GM12878 (cell line): Measurements from ENCODE around the gene CACTIN. TPM values are rescaled to one million over a fixed set of nuclear protein-coding genes. Genes with fewer than 3 reads are reported as not detected.

ENCODE experiments used
- ATAC-seq: fragments of 200-7000 bp; cut with Tn5 transposase; 3 replicates; pipeline ENCODE4 v1.9.1; 2020; ENCODE audit warnings: mild to moderate bottlenecking, moderate library complexity
- BruUV-seq: library from RNA; stranded (reverse); fragments of 400-500 nt; replicated peaks from 2 replicates; lab custom pipeline; 2021; lab: Mats Ljungman, UMichigan
- CTCF ChIA-PET: fragments of 300-600 bp; sonication (Branson Sonifier 250); formaldehyde crosslinking; extraction: SDS; loops from one replicate; lab custom pipeline; 2021; ENCODE audit warnings: inconsistent platforms; lab: Yijun Ruan, JAX
- POLR2A ChIA-PET: fragments of 350-600 bp; formaldehyde crosslinking; extraction: SDS; loops from one replicate; lab custom pipeline; 2021; ENCODE audit warnings: inconsistent platforms; lab: Charles Lee
- RAD21 ChIA-PET: fragments of 300-600 bp; sonication (Branson Sonifier 250); formaldehyde crosslinking; loops from one replicate; lab custom pipeline; 2023; ENCODE audit warnings: antibody characterized with exemption; ENCODE audit not compliant: unreplicated experiment; lab: Charles Lee
- SMC1A ChIA-PET: fragments of 300-600 bp; sonication (Branson Sonifier 250); formaldehyde crosslinking; loops from one replicate; lab custom pipeline; 2023; ENCODE audit not compliant: unreplicated experiment, uncharacterized antibody; lab: Charles Lee
- DNase-seq: peaks from one replicate; pipeline ENCODE4 v3.0.0-alpha.2; 2011; ENCODE audit warnings: low read depth, low spot score
- FAIRE-seq: peaks from 3 replicates; lab custom pipeline; 2011; peaks lifted over from hg19 to GRCh38; lab: Jason Lieb, UNC
- H2AFZ ChIP-seq: 2 replicates; pipeline ENCODE4 v1.6.0; 2011; ENCODE audit warnings: low read depth, low read length, control low read depth; ENCODE audit not compliant: control insufficient read depth
- H3K27ac ChIP-seq: 2 replicates; pipeline ENCODE4 v1.5.1; 2011; ENCODE audit warnings: control low read depth; ENCODE audit not compliant: control insufficient read depth, insufficient read depth
- H3K27me3 ChIP-seq, 2 experiments: replicated peaks in 1 of 2; 2 replicates each; pipeline versions ENCODE4 v1.6.0 to v1.6.1; 2011; ENCODE audit warnings: low read length in 1 of 2; ENCODE audit not compliant: control insufficient read depth in 2 of 2, insufficient read depth in 2 of 2
- H3K36me3 ChIP-seq, 2 experiments: 2 replicates each; pipeline ENCODE4 v1.5.1; 2011; ENCODE audit warnings: low read length in 1 of 2; ENCODE audit not compliant: control insufficient read depth in 2 of 2, insufficient read depth in 2 of 2
- H3K4me1 ChIP-seq: 2 replicates; pipeline ENCODE4 v1.6.1; 2011; ENCODE audit warnings: mild to moderate bottlenecking, low read length, moderate library complexity, mixed read lengths; ENCODE audit not compliant: control insufficient read depth, insufficient read depth
- H3K4me2 ChIP-seq: 2 replicates; pipeline ENCODE4 v1.6.0; 2011; ENCODE audit warnings: control low read depth; ENCODE audit not compliant: control insufficient read depth, insufficient read depth
- H3K4me3 ChIP-seq: fragments of 200-600 bp; sonication (generic); 2 replicates; pipeline ENCODE4 v1.5.1; 2016
- H3K79me2 ChIP-seq: 2 replicates; pipeline ENCODE4 v1.6.0; 2011; ENCODE audit warnings: low read length; ENCODE audit not compliant: control insufficient read depth, insufficient read depth
- H3K9ac ChIP-seq: 2 replicates; pipeline ENCODE4 v1.8.0; 2011; ENCODE audit warnings: low read length, control low read depth, mixed read lengths; ENCODE audit not compliant: control insufficient read depth, insufficient read depth
- H3K9me3 ChIP-seq: replicated peaks from 3 replicates; pipeline ENCODE4 v1.5.1; 2011; ENCODE audit warnings: mild to moderate bottlenecking, low read length; ENCODE audit not compliant: control insufficient read depth, insufficient read depth
- H4K20me1 ChIP-seq: 2 replicates; pipeline ENCODE4 v1.6.0; 2011; ENCODE audit not compliant: control insufficient read depth, insufficient read depth
- BCL11A ChIP-seq: IDR thresholded peaks from 2 replicates; pipeline ENCODE4 v1.6.1; 2011; ENCODE audit warnings: low read depth, low read length
- BMI1 ChIP-seq: fragments of 450-650 bp; IDR thresholded peaks from 2 replicates; pipeline ENCODE4 v1.6.1; 2016; ENCODE audit warnings: mild to moderate bottlenecking, moderate library complexity, borderline replicate concordance
- CHD4 ChIP-seq: fragments of 200-600 bp; sonication (generic); IDR thresholded peaks from 2 replicates; pipeline ENCODE4 v1.6.1; 2016; ENCODE audit warnings: mild to moderate bottlenecking
- CREM ChIP-seq: IDR thresholded peaks from 2 replicates; pipeline ENCODE4 v1.6.1; 2014; ENCODE audit warnings: antibody characterized with exemption, low read depth
- IKZF1 ChIP-seq: fragments of 450-650 bp; conservative IDR thresholded peaks from 2 replicates; pipeline ENCODE4 v1.6.1; 2017; ENCODE audit warnings: antibody characterized with exemption, mild to moderate bottlenecking
- IKZF2 ChIP-seq, 2 experiments: fragments of 450-650 bp; IDR thresholded peaks; 2 replicates each; pipeline ENCODE4 v1.6.1; 2017; ENCODE audit warnings: mild to moderate bottlenecking in 2 of 2, moderate library complexity in 2 of 2
- NFYA ChIP-seq: IDR thresholded peaks from 2 replicates; pipeline ENCODE4 v1.6.1; 2011; ENCODE audit warnings: low read depth, mild to moderate bottlenecking, low read length, improper control_type of control experiment, borderline replicate concordance
- RAD21 ChIP-seq: IDR thresholded peaks from 2 replicates; pipeline ENCODE4 v1.6.1; 2011; ENCODE audit warnings: mild to moderate bottlenecking, low read depth, low read length, moderate library complexity; ENCODE audit not compliant: insufficient read depth
- RUNX3 ChIP-seq: IDR thresholded peaks from 2 replicates; pipeline ENCODE4 v1.6.1; 2012; ENCODE audit warnings: low read length, inconsistent platforms
- SIX5 ChIP-seq: IDR thresholded peaks from 2 replicates; pipeline ENCODE4 v1.6.1; 2011; ENCODE audit warnings: mild to moderate bottlenecking, low read depth, low read length, moderate library complexity; ENCODE audit not compliant: severe bottlenecking
- SMC3 ChIP-seq: IDR thresholded peaks from 2 replicates; pipeline ENCODE4 v1.6.1; 2011; ENCODE audit warnings: low read length, improper control_type of control experiment, borderline replicate concordance
- SREBF1 ChIP-seq: IDR thresholded peaks from 2 replicates; pipeline ENCODE4 v1.6.1; 2012; ENCODE audit warnings: mild to moderate bottlenecking, low read length
- TCF7 ChIP-seq: IDR thresholded peaks from 2 replicates; pipeline ENCODE4 v1.6.1; 2014; ENCODE audit warnings: antibody characterized with exemption, borderline replicate concordance
- ZNF384 ChIP-seq: IDR thresholded peaks from 2 replicates; pipeline ENCODE4 v1.6.1; 2012; ENCODE audit warnings: low read depth, mild to moderate bottlenecking, low read length, improper control_type of control experiment, borderline replicate concordance
- WGBS: methylation state at CpG from one replicate; pipeline ENCODE4 v1.1.6; 2016; ENCODE audit warnings: low lambda C conversion rate; ENCODE audit not compliant: insufficient replicate concordance, insufficient coverage; ENCODE audit errors: missing lambda C conversion rate; 5-methylcytosine and 5-hydroxymethylcytosine counted together
- in situ Hi-C: fragments of 300-500 bp; cut with MboI; formaldehyde crosslinking; loops from 9 replicates; pipeline ENCODE4 v1.14.3; 2018; ENCODE audit warnings: mixed read lengths
- intact Hi-C: fragments of 100-400 bp; cut with micrococcal nuclease; formaldehyde crosslinking; loops from one replicate; pipeline ENCODE4 v1.14.2; 2022; ENCODE audit not compliant: unreplicated experiment
- polyA plus RNA-seq, 11 experiments: library from polyadenylated mRNA; depleted of rRNA in 4 of 11; unstranded in 6 of 11; stranded (reverse) in 5 of 11; fragments of >200 nt; fragmentation: Nextera tagmentation in 4 of 11; fragmentation: Illumina TruSeq in 1 of 11; extraction: Ambion mirVana in 4 of 11; extraction: Trizol in 1 of 11; gene quantifications; 1 replicate in 1 of 11; 2 replicates in 10 of 11; pipeline versions ENCODE4 v1.2.1 to v1.2.3, GENCODE V29; 2011 to 2016; ENCODE audit warnings: inconsistent platforms in 2 of 11, missing spikeins in 2 of 11, low read depth in 1 of 11
- total RNA-seq, 4 experiments: library from RNA; depleted of rRNA in 3 of 4; stranded (reverse); fragments of >200 nt in 3 of 4; fragmentation: Illumina TruSeq in 1 of 4; extraction: Trizol in 1 of 4; gene quantifications; 2 replicates each; pipeline versions ENCODE4 v1.2.1 to v1.2.3, GENCODE V29; 2013 to 2021
- TF ChIP-seq, protein P1 (sequence below): fragments of 450-650 bp; IDR thresholded peaks from 2 replicates; pipeline ENCODE4 v1.6.1; 2016; ENCODE audit warnings: mild to moderate bottlenecking
- TF ChIP-seq, protein P2 (sequence below): fragments of 450-650 bp; formaldehyde crosslinking; IDR thresholded peaks from 2 replicates; pipeline ENCODE4 v1.5.0; 2022; ENCODE audit warnings: mild to moderate bottlenecking, missing genetic modification characterization
- TF ChIP-seq, protein P3 (sequence below): IDR thresholded peaks from 2 replicates; pipeline ENCODE4 v1.6.1; 2012; ENCODE audit warnings: mild to moderate bottlenecking, low read depth, low read length

Gene CACTIN
- total and polyA plus RNA-seq, 10 of the 15 experiments (the other 5 are each of a cell fraction or from before 2014, with no cell fraction given), result 0.40 to 31.4 (median 12.5) TPM

DNA sequence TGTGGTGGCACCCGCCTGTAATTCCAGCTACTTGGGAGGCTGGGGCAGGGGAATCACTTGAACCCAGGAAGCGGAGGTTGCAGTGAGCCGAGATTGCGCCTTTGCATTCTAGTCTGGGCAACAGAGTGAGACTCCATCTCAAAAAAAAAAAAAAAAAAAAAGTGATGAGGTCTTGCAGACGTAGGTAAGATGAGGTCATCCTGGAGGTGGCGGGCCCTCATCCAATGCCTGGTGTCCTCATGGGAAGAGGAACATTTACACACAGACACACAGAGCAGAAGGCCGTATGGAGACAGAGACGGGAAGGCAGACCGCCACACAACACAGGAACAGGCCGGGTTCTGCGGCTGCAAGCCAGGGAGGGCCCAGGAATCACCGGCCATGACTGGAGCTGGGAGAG is 4.4 kb downstream of the CACTIN start (continued):
- TF ChIP-seq ZNF384 (no peak), BMI1 (no peak), CHD4 (no peak), RUNX3 (no peak), CREM (no peak)
- TF ChIP-seq, protein P1, sequence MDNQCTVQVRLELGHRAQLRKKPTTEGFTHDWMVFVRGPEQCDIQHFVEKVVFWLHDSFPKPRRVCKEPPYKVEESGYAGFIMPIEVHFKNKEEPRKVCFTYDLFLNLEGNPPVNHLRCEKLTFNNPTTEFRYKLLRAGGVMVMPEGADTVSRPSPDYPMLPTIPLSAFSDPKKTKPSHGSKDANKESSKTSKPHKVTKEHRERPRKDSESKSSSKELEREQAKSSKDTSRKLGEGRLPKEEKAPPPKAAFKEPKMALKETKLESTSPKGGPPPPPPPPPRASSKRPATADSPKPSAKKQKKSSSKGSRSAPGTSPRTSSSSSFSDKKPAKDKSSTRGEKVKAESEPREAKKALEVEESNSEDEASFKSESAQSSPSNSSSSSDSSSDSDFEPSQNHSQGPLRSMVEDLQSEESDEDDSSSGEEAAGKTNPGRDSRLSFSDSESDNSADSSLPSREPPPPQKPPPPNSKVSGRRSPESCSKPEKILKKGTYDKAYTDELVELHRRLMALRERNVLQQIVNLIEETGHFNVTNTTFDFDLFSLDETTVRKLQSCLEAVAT, result no peak

DNA sequence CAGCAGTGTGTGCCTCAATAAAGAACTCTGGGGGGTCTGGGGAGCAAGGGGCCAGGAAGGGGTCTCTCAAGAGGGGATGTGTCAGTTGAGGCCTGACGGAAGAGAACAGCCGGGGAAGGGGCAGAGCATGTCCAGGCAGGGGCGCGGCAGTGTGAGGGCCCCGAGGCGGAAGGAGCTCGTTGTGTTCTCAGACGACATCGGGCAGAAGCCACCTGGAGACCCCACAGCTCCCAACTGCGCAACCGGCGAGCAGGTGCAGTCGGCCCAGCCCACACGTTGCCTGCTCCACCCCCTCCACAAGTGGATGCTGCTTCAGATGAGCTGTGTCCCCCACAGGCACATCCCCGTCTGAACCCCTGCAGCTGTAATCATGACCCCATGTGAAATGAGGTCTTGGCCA is 4.9 kb downstream of the CACTIN start:
- in situ Hi-C loops (no loop called here), intact Hi-C loops (no loop called here)
- no peak overlapping the region for H2AFZ ChIP-seq
- no TSS peak for BruUV-seq
- H3K27ac ChIP-seq, result no peak overlapping the region
- RAD21 ChIA-PET, result no interaction called here
- no peaks in the 10 kb centered on the region for H3K9me3 ChIP-seq
- no peaks in the 10 kb centered on the region for H4K20me1 ChIP-seq
- no peak for ATAC-seq
- no peak overlapping the region for H3K4me3 ChIP-seq
- H3K79me2 ChIP-seq, result peaks cover 21% of the 10 kb centered on the region
- POLR2A ChIA-PET, result no interaction called here
- H3K4me2 ChIP-seq, result no peak overlapping the region
- H3K27me3 ChIP-seq, result no peaks in the 10 kb centered on the region
- FAIRE-seq, result no peak
- no peak overlapping the region for H3K9ac ChIP-seq
- peaks cover 3% of the 10 kb centered on the region; the same call in 1 of the 2 replicates for H3K4me1 ChIP-seq
- H3K36me3 ChIP-seq, result peaks cover 0 to 11% of the 10 kb centered on the region in 2 experiments; a peak in 3 of 4 replicates
- DNase-seq, result no peak
- 96% methylated on average over 15 of the region's 15 CpGs for WGBS
- SMC1A ChIA-PET, result no interaction called here
- CTCF ChIA-PET, result interaction anchor here (0.6 to 0.8 kb wide), 2 partner anchors 36 to 37 kb away, joined by 3 read pairs; partner anchors contain the start of gene GIPC3
- no peak for TF ChIP-seq IKZF2 (IDR thresholded peaks at IDR 0.05)
- TF ChIP-seq SMC3, result no peak
- TF ChIP-seq, protein P2, sequence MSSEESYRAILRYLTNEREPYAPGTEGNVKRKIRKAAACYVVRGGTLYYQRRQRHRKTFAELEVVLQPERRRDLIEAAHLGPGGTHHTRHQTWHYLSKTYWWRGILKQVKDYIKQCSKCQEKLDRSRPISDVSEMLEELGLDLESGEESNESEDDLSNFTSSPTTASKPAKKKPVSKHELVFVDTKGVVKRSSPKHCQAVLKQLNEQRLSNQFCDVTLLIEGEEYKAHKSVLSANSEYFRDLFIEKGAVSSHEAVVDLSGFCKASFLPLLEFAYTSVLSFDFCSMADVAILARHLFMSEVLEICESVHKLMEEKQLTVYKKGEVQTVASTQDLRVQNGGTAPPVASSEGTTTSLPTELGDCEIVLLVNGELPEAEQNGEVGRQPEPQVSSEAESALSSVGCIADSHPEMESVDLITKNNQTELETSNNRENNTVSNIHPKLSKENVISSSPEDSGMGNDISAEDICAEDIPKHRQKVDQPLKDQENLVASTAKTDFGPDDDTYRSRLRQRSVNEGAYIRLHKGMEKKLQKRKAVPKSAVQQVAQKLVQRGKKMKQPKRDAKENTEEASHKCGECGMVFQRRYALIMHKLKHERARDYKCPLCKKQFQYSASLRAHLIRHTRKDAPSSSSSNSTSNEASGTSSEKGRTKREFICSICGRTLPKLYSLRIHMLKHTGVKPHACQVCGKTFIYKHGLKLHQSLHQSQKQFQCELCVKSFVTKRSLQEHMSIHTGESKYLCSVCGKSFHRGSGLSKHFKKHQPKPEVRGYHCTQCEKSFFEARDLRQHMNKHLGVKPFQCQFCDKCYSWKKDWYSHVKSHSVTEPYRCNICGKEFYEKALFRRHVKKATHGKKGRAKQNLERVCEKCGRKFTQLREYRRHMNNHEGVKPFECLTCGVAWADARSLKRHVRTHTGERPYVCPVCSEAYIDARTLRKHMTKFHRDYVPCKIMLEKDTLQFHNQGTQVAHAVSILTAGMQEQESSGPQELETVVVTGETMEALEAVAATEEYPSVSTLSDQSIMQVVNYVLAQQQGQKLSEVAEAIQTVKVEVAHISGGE, result no peak
- no peak for TF ChIP-seq IKZF1
- no peak for TF ChIP-seq TCF7
- TF ChIP-seq SIX5, result no peak
- no peak for TF ChIP-seq RAD21
- TF ChIP-seq CREM, result no peak
- no peak for TF ChIP-seq BCL11A
- TF ChIP-seq, protein P3, sequence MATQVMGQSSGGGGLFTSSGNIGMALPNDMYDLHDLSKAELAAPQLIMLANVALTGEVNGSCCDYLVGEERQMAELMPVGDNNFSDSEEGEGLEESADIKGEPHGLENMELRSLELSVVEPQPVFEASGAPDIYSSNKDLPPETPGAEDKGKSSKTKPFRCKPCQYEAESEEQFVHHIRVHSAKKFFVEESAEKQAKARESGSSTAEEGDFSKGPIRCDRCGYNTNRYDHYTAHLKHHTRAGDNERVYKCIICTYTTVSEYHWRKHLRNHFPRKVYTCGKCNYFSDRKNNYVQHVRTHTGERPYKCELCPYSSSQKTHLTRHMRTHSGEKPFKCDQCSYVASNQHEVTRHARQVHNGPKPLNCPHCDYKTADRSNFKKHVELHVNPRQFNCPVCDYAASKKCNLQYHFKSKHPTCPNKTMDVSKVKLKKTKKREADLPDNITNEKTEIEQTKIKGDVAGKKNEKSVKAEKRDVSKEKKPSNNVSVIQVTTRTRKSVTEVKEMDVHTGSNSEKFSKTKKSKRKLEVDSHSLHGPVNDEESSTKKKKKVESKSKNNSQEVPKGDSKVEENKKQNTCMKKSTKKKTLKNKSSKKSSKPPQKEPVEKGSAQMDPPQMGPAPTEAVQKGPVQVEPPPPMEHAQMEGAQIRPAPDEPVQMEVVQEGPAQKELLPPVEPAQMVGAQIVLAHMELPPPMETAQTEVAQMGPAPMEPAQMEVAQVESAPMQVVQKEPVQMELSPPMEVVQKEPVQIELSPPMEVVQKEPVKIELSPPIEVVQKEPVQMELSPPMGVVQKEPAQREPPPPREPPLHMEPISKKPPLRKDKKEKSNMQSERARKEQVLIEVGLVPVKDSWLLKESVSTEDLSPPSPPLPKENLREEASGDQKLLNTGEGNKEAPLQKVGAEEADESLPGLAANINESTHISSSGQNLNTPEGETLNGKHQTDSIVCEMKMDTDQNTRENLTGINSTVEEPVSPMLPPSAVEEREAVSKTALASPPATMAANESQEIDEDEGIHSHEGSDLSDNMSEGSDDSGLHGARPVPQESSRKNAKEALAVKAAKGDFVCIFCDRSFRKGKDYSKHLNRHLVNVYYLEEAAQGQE, result no peak
- TF ChIP-seq SREBF1, result no peak
- TF ChIP-seq NFYA, result no peak
